HCT116 (cell line): Measurements from ENCODE around the gene PAX5. TPM values are rescaled to one million over a fixed set of nuclear protein-coding genes. Genes with fewer than 3 reads are reported as not detected.

ENCODE experiments used
- ATAC-seq: fragments of 200-7000 bp; cut with Tn5 transposase; 2 replicates; pipeline ENCODE4 v1.9.1; 2020; ENCODE audit warnings: mild to moderate bottlenecking, moderate library complexity
- BruUV-seq: library from RNA; stranded (reverse); fragments of 400-500 nt; replicated peaks from 2 replicates; lab custom pipeline; 2021; lab: Mats Ljungman, UMichigan
- CTCF ChIA-PET: fragments of 300-600 bp; sonication (Branson Sonifier 250); formaldehyde crosslinking; loops from one replicate; lab custom pipeline; 2021; ENCODE audit warnings: antibody characterized with exemption; lab: Charles Lee
- POLR2A ChIA-PET: fragments of 300-600, 350-600 bp; sonication (Branson Sonifier 250); formaldehyde crosslinking; loops from one replicate; lab custom pipeline; 2021; ENCODE audit warnings: antibody characterized with exemption; lab: Charles Lee
- RAD21 ChIA-PET, 2 experiments: fragments of 300-600 bp; sonication (Branson Sonifier 250); formaldehyde crosslinking; loops; one replicate each; lab custom pipeline; 2023; ENCODE audit warnings: low total read pairs in 2 of 2; ENCODE audit not compliant: uncharacterized antibody in 2 of 2, unreplicated experiment in 2 of 2, low non-redundant PET in 1 of 2; lab: Charles Lee
- DNase-seq: peaks from one replicate; pipeline ENCODE4 v3.0.0-alpha.2; 2010; ENCODE audit warnings: low read depth, low spot score
- H2AFZ ChIP-seq: fragments of 200-600 bp; shearing (Covaris generic), sonication (generic); 2 replicates; pipeline ENCODE4 v1.6.1; 2017; ENCODE audit warnings: low read depth, mixed run types, mixed read lengths, antibody characterized with exemption, low read length; ENCODE audit not compliant: poor library complexity, severe bottlenecking
- H3K27ac ChIP-seq: 2 replicates; pipeline ENCODE4 v1.5.1; 2012; ENCODE audit warnings: low read depth, low read length
- H3K27me3 ChIP-seq: fragments of 200-600 bp; sonication (generic); 2 replicates; pipeline ENCODE4 v1.6.1; 2016; ENCODE audit warnings: mixed run types, low read length, mixed read lengths; ENCODE audit not compliant: insufficient read depth
- H3K36me3 ChIP-seq, 2 experiments: fragments of 200-500 bp in 1 of 2; fragments of 200-600 bp in 1 of 2; sonication (Bioruptor generic) in 1 of 2; sonication (generic) in 1 of 2; 2 replicates each; pipeline versions ENCODE4 v1.5.1 to v1.6.1; 2014 to 2016; ENCODE audit warnings: low read length in 2 of 2, inconsistent platforms in 1 of 2, mixed read lengths in 1 of 2, mixed run types in 1 of 2; ENCODE audit not compliant: insufficient read depth in 2 of 2, control insufficient read depth in 1 of 2
- H3K4me1 ChIP-seq, 2 experiments: fragments of 200-600 bp in 1 of 2; sonication (generic) in 1 of 2; 2 replicates each; pipeline versions ENCODE4 v1.5.1 to v1.6.1; 2012 to 2017; ENCODE audit warnings: low read length in 2 of 2, inconsistent platforms in 1 of 2, mild to moderate bottlenecking in 1 of 2, mixed read lengths in 1 of 2, mixed run types in 1 of 2, moderate library complexity in 1 of 2; ENCODE audit not compliant: insufficient read depth in 2 of 2, control insufficient read depth in 1 of 2
- H3K4me2 ChIP-seq: fragments of 200-600 bp; sonication (generic); 2 replicates; pipeline ENCODE4 v1.6.1; 2017; ENCODE audit warnings: mixed run types, low read length, mixed read lengths
- H3K4me3 ChIP-seq, 2 experiments: fragments of 200-600 bp in 1 of 2; sonication (generic) in 1 of 2; replicated peaks in 1 of 2; 2 replicates each; pipeline ENCODE4 v1.5.1; 2011 to 2016; ENCODE audit warnings: low read length in 2 of 2, control low read depth in 1 of 2, low read depth in 1 of 2, mild to moderate bottlenecking in 1 of 2, mixed read lengths in 1 of 2, mixed run types in 1 of 2
- H3K79me2 ChIP-seq: fragments of 200-600 bp; sonication (generic); 2 replicates; pipeline ENCODE4 v1.6.1; 2017; ENCODE audit warnings: mild to moderate bottlenecking, mixed run types, low read length, moderate library complexity, mixed read lengths; ENCODE audit not compliant: insufficient read depth
- H3K9ac ChIP-seq: fragments of 200-600 bp; sonication (generic); 2 replicates; pipeline ENCODE4 v1.6.1; 2016; ENCODE audit warnings: low read length, mixed read lengths
- H3K9me2 ChIP-seq: fragments of 200-600 bp; sonication (generic), shearing (Covaris generic); 2 replicates; pipeline ENCODE4 v1.6.1; 2017; ENCODE audit warnings: mixed run types, mild to moderate bottlenecking, moderate library complexity; ENCODE audit not compliant: insufficient read depth
- H3K9me3 ChIP-seq, 2 experiments: fragments of 200-500 bp in 1 of 2; fragments of 200-600 bp in 1 of 2; sonication (Bioruptor generic) in 1 of 2; sonication (generic) in 1 of 2; 2 replicates each; pipeline ENCODE4 v1.6.1; 2014 to 2017; ENCODE audit warnings: low read length in 2 of 2, mixed read lengths in 2 of 2, inconsistent platforms in 1 of 2, low read depth in 1 of 2, mild to moderate bottlenecking in 1 of 2, mixed run types in 1 of 2, moderate library complexity in 1 of 2; ENCODE audit not compliant: control insufficient read depth in 1 of 2, insufficient read depth in 1 of 2
- H4K20me1 ChIP-seq: fragments of 200-600 bp; sonication (generic), shearing (Covaris generic); 2 replicates; pipeline ENCODE4 v1.6.1; 2017; ENCODE audit warnings: mixed run types, mild to moderate bottlenecking, moderate library complexity; ENCODE audit not compliant: insufficient read depth
- ATF3 ChIP-seq: IDR thresholded peaks from 2 replicates; pipeline ENCODE4 v1.6.1; 2012
- CTCF ChIP-seq, 3 experiments: fragments of 200-600 bp in 1 of 3; sonication (generic) in 1 of 3; IDR thresholded peaks in 2 of 3; conservative IDR thresholded peaks in 1 of 3; 2 replicates each; pipeline ENCODE4 v1.5.1; 2012 to 2017; ENCODE audit warnings: low read depth in 2 of 3, low read length in 2 of 3, antibody characterized with exemption in 1 of 3, borderline replicate concordance in 1 of 3, control low read depth in 1 of 3, mild to moderate bottlenecking in 1 of 3, mixed read lengths in 1 of 3, mixed run types in 1 of 3, moderate library complexity in 1 of 3; ENCODE audit not compliant: insufficient read depth in 1 of 3
- EGR1 ChIP-seq: IDR thresholded peaks from 2 replicates; pipeline ENCODE4 v1.6.1; 2012; ENCODE audit warnings: low read depth
- ELF1 ChIP-seq: IDR thresholded peaks from 2 replicates; pipeline ENCODE4 v1.6.1; 2012; ENCODE audit warnings: low read depth, borderline replicate concordance
- JUND ChIP-seq: IDR thresholded peaks from 2 replicates; pipeline ENCODE4 v1.6.1; 2012
- POLR2A ChIP-seq: IDR thresholded peaks from 2 replicates; pipeline ENCODE4 v1.7.0; 2011; ENCODE audit warnings: borderline replicate concordance; ENCODE audit not compliant: insufficient read depth, insufficient read length; ENCODE audit errors: extremely low read depth
- POLR2AphosphoS5 ChIP-seq: IDR thresholded peaks from 2 replicates; pipeline ENCODE4 v1.6.1; 2011; ENCODE audit warnings: mild to moderate bottlenecking, low read depth, low read length, moderate library complexity
- REST ChIP-seq: IDR thresholded peaks from 2 replicates; pipeline ENCODE4 v1.6.1; 2012; ENCODE audit warnings: low read depth
- SIN3A ChIP-seq: IDR thresholded peaks from 2 replicates; pipeline ENCODE4 v1.6.1; 2012; ENCODE audit warnings: low read depth
- YY1 ChIP-seq: IDR thresholded peaks from 2 replicates; pipeline ENCODE4 v1.6.1; 2011; ENCODE audit warnings: low read length, low read depth, moderate library complexity, mild to moderate bottlenecking; ENCODE audit not compliant: insufficient replicate concordance; ENCODE audit errors: extremely low read depth
- ZBTB33 ChIP-seq: IDR thresholded peaks from 2 replicates; pipeline ENCODE4 v1.6.1; 2011; ENCODE audit warnings: mild to moderate bottlenecking, low read length, moderate library complexity; ENCODE audit not compliant: insufficient replicate concordance; ENCODE audit errors: extremely low read depth
- ZFX ChIP-seq: fragments of 450-650 bp; IDR thresholded peaks from 2 replicates; pipeline ENCODE4 v1.6.1; 2017
- ZNF274 ChIP-seq: fragments of 200-500 bp; sonication (Bioruptor generic); IDR thresholded peaks from 2 replicates; pipeline ENCODE4 v1.6.1; 2014; ENCODE audit warnings: mild to moderate bottlenecking, low read depth, low read length, inconsistent platforms
- intact Hi-C: fragments of 100-400 bp; cut with micrococcal nuclease; formaldehyde crosslinking; loops from 2 replicates; pipeline ENCODE4 v1.10.0; 2022
- total RNA-seq: library from RNA; stranded (reverse); gene quantifications from one replicate; pipeline ENCODE4 v1.2.1, GENCODE V29; 2021; ENCODE audit not compliant: unreplicated experiment

PAX5 gene
- total RNA-seq, 1 experiment from 2014 or later = 0.17 TPM

GRCh38 chr9:36964791-36965190 lies 69.3 kb downstream of the PAX5 start:
- ATAC-seq = no peak
- H3K9ac ChIP-seq = no peak overlapping the region
- H3K36me3 ChIP-seq = no peaks in the 10 kb centered on the region
- intact Hi-C loops = no loop called here
- H4K20me1 ChIP-seq = no peaks in the 10 kb centered on the region
- no peak for DNase-seq
- no peak overlapping the region for H2AFZ ChIP-seq
- ChIA-PET POLR2A (no interaction called here), RAD21 (no interaction called here), CTCF (no interaction called here)
- H3K4me1 ChIP-seq = no peaks in the 10 kb centered on the region
- no peak for TF ChIP-seq EGR1
- no peak overlapping the region for H3K27ac ChIP-seq
- no TSS peak for BruUV-seq
- H3K4me2 ChIP-seq = no peak overlapping the region
- H3K9me3 ChIP-seq = no peaks in the 10 kb centered on the region
- no peak overlapping the region for H3K4me3 ChIP-seq
- H3K27me3 ChIP-seq = no peaks in the 10 kb centered on the region
- H3K79me2 ChIP-seq = no peaks in the 10 kb centered on the region
- H3K9me2 ChIP-seq = no peaks in the 10 kb centered on the region

- Histone ChIP-seq H3K9me3 (no peaks in the 10 kb centered on the region), H3K4me1 (no peaks in the 10 kb centered on the region), H3K27me3 (no peaks in the 10 kb centered on the region), H3K27ac (no peak overlapping the region), H3K9ac (no peak overlapping the region), H3K4me3 (no peak overlapping the region), H4K20me1 (no peaks in the 10 kb centered on the region), H2AFZ (no peak overlapping the region), H3K9me2 (no peaks in the 10 kb centered on the region), H3K4me2 (no peak overlapping the region), H3K36me3 (no peaks in the 10 kb centered on the region), H3K79me2 (no peaks in the 10 kb centered on the region)
- no TSS peak for BruUV-seq
- intact Hi-C loops = no loop called here
- no peak for ATAC-seq
- POLR2A ChIA-PET = no interaction called here
- CTCF ChIA-PET = no interaction called here
- RAD21 ChIA-PET = no interaction called here
- DNase-seq = no peak
- no peak for TF ChIP-seq POLR2AphosphoS5
- no peak for TF ChIP-seq ZBTB33
- no peak for TF ChIP-seq JUND
- no peak for TF ChIP-seq ZFX
- TF ChIP-seq SIN3A = no peak
- no peak for TF ChIP-seq POLR2A
- TF ChIP-seq REST = no peak
- TF ChIP-seq YY1 = no peak
- TF ChIP-seq ZNF274 = no peak
- no peak for TF ChIP-seq EGR1
- TF ChIP-seq ATF3 = no peak
- TF ChIP-seq CTCF (IDR thresholded peaks at IDR 0.05 in 2 of 3, conservative IDR thresholded peaks at IDR 0.05 in 1 of 3; ENCODE audit: borderline replicate concordance in 1 of 3, insufficient read depth in 1 of 3, low read depth in 2 of 3, low read length in 2 of 3) = no peak
- no peak for TF ChIP-seq ELF1
Measured at GRCh38 chr9:36963346-36963745, 70.7 kb downstream of the PAX5 start.
